A549 (cell line): ENCODE measurements around the gene RNF6. TPM values are rescaled to one million over a fixed set of nuclear protein-coding genes. Genes with fewer than 3 reads are reported as not detected.

Experiments
- ATAC-seq, 2 experiments: fragments of 200-7000 bp in 1 of 2; fragments of >200 bp in 1 of 2; cut with Nextera tagmentation in 1 of 2; cut with Tn5 transposase in 1 of 2; 3 replicates each; pipeline versions ENCODE4 v1.8.0 to v1.9.1; 2018 to 2020; ENCODE audit warnings: mild to moderate bottlenecking in 1 of 2, moderate library complexity in 1 of 2
- CTCF ChIA-PET: fragments of 300-600 bp; sonication (Branson Sonifier 250); formaldehyde crosslinking; extraction: SDS; loops from one replicate; lab custom pipeline; 2021; ENCODE audit warnings: antibody characterized with exemption, inconsistent platforms; lab: Yijun Ruan, JAX
- POLR2A ChIA-PET: fragments of 350-600 bp; formaldehyde crosslinking; extraction: SDS; loops from one replicate; lab custom pipeline; 2021; ENCODE audit warnings: antibody characterized with exemption, inconsistent platforms; lab: Yijun Ruan, JAX
- DNase-seq, 2 experiments: peaks; one replicate each; pipeline versions ENCODE4 v3.0.0 to v3.0.0-alpha.2; 2011 to 2016; ENCODE audit warnings: low read depth in 1 of 2, low spot score in 1 of 2
- FAIRE-seq: peaks from 2 replicates; lab custom pipeline; 2011; peaks lifted over from hg19 to GRCh38; lab: Jason Lieb, UNC
- H3K27ac ChIP-seq, 2 experiments: fragments of >200 bp; sonication (Bioruptor Twin); formaldehyde crosslinking; 3 replicates each; pipeline ENCODE4 v1.5.1; 2016 to 2017
- H3K4me1 ChIP-seq: fragments of >200 bp; sonication (Bioruptor Twin); formaldehyde crosslinking; 3 replicates; pipeline ENCODE4 v1.6.1; 2016
- H3K4me2 ChIP-seq: fragments of >200 bp; sonication (Bioruptor Twin); formaldehyde crosslinking; 3 replicates; pipeline ENCODE4 v1.6.1; 2016
- H3K4me3 ChIP-seq: fragments of >200 bp; sonication (Bioruptor Twin); formaldehyde crosslinking; 3 replicates; pipeline ENCODE4 v1.5.1; 2016
- H3K9me3 ChIP-seq: fragments of >200 bp; sonication (Bioruptor Twin); formaldehyde crosslinking; 3 replicates; pipeline ENCODE4 v1.6.1; 2016
- ATOH8 ChIP-seq: fragments of 250-450 bp; sonication (Bioruptor Pico); IDR thresholded peaks from 2 replicates; pipeline ENCODE4 v1.5.0; 2020; ENCODE audit warnings: low read depth, mild to moderate bottlenecking, moderate library complexity
- BCL3 ChIP-seq: fragments of >200 bp; sonication (Bioruptor Twin); formaldehyde crosslinking; IDR thresholded peaks from 3 replicates; pipeline ENCODE4 v1.6.1; 2016
- CBX2 ChIP-seq: fragments of 200-600 bp; sonication (generic); IDR thresholded peaks from 2 replicates; pipeline ENCODE4 v1.6.1; 2016; ENCODE audit warnings: low read depth, mild to moderate bottlenecking, borderline replicate concordance
- CBX8 ChIP-seq: fragments of 200-600 bp; sonication (generic); IDR thresholded peaks from 2 replicates; pipeline ENCODE4 v1.6.1; 2016
- CEBPB ChIP-seq, 2 experiments: fragments of >200 bp in 1 of 2; sonication (Bioruptor Twin) in 1 of 2; formaldehyde crosslinking in 1 of 2; IDR thresholded peaks; 2 replicates each; pipeline ENCODE4 v1.6.1; 2012 to 2016
- CHD2 ChIP-seq: fragments of 150-350 bp; IDR thresholded peaks from 2 replicates; pipeline ENCODE4 v1.6.1; 2014; ENCODE audit warnings: low read length; ENCODE audit not compliant: partially characterized antibody
- CTCF ChIP-seq: fragments of >200 bp; sonication (Bioruptor Twin); formaldehyde crosslinking; IDR thresholded peaks from 3 replicates; pipeline ENCODE4 v1.5.1; 2016
- EHF ChIP-seq: fragments of 250-450 bp; sonication (Bioruptor Pico); IDR thresholded peaks from 2 replicates; pipeline ENCODE4 v1.5.0; 2020; ENCODE audit warnings: mild to moderate bottlenecking
- EP300 ChIP-seq, 2 experiments: fragments of >200 bp; sonication (Bioruptor Twin); formaldehyde crosslinking; IDR thresholded peaks; 2 replicates in 1 of 2; 3 replicates in 1 of 2; pipeline ENCODE4 v1.6.1; 2016 to 2017
- ESRRA ChIP-seq: fragments of 150-350 bp; IDR thresholded peaks from 2 replicates; pipeline ENCODE4 v1.6.1; 2014; ENCODE audit warnings: mild to moderate bottlenecking, low read length, borderline replicate concordance
- FOSL2 ChIP-seq, 2 experiments: fragments of 450-650 bp in 1 of 2; fragments of >200 bp in 1 of 2; sonication (Bioruptor Twin) in 1 of 2; formaldehyde crosslinking; IDR thresholded peaks; 2 replicates each; pipeline versions ENCODE4 v1.5.0 to v1.6.1; 2016 to 2020; ENCODE audit warnings: mild to moderate bottlenecking in 1 of 2, moderate library complexity in 1 of 2
- FOXS1 ChIP-seq: fragments of 250-450 bp; sonication (Bioruptor Pico); IDR thresholded peaks from 2 replicates; pipeline ENCODE4 v1.5.0; 2020; ENCODE audit warnings: mild to moderate bottlenecking, moderate library complexity
- HDAC2 ChIP-seq: fragments of 200-600 bp; sonication (generic); IDR thresholded peaks from 2 replicates; pipeline ENCODE4 v1.6.1; 2016
- HEYL ChIP-seq: fragments of 250-450 bp; sonication (Bioruptor Pico); IDR thresholded peaks from 2 replicates; pipeline ENCODE4 v1.8.0; 2021; ENCODE audit warnings: mild to moderate bottlenecking, moderate library complexity
- HMGXB4 ChIP-seq: fragments of 250-450 bp; sonication (Bioruptor Pico); IDR thresholded peaks from 2 replicates; pipeline ENCODE4 v1.5.0; 2021; ENCODE audit warnings: mild to moderate bottlenecking, moderate library complexity, borderline replicate concordance
- HOXA7 ChIP-seq: fragments of 250-450 bp; sonication (Bioruptor Pico); IDR thresholded peaks from 2 replicates; pipeline ENCODE4 v1.5.0; 2020; ENCODE audit warnings: mild to moderate bottlenecking, moderate library complexity
- HOXB13 ChIP-seq: fragments of 250-450 bp; sonication (Bioruptor Pico); IDR thresholded peaks from 2 replicates; pipeline ENCODE4 v1.5.0; 2020; ENCODE audit warnings: low read depth, mild to moderate bottlenecking, moderate library complexity
- JUN ChIP-seq, 2 experiments: fragments of >200 bp; sonication (Bioruptor Twin); formaldehyde crosslinking; IDR thresholded peaks; 2 replicates in 1 of 2; 3 replicates in 1 of 2; pipeline ENCODE4 v1.6.1; 2016 to 2017
- KDM5A ChIP-seq: fragments of 200-600 bp; sonication (generic); IDR thresholded peaks from 2 replicates; pipeline ENCODE4 v1.6.1; 2016; ENCODE audit warnings: antibody characterized with exemption, mild to moderate bottlenecking
- MAFK ChIP-seq: fragments of 450-650 bp; IDR thresholded peaks from 2 replicates; pipeline ENCODE4 v1.6.1; 2014; ENCODE audit not compliant: partially characterized antibody
- MAX ChIP-seq: IDR thresholded peaks from 2 replicates; pipeline ENCODE4 v1.6.1; 2012
- MAZ ChIP-seq: fragments of 150-350 bp; IDR thresholded peaks from 2 replicates; pipeline ENCODE4 v1.6.1; 2014; ENCODE audit warnings: antibody characterized with exemption, low read depth, low read length, borderline replicate concordance
- MYC ChIP-seq: IDR thresholded peaks from 2 replicates; pipeline ENCODE4 v1.6.1; 2012; ENCODE audit warnings: mild to moderate bottlenecking, inconsistent platforms, low read length, improper control_type of control experiment, borderline replicate concordance
- NFE2L2 ChIP-seq: fragments of 150-350 bp; conservative IDR thresholded peaks from 2 replicates; pipeline ENCODE4 v1.6.1; 2014; ENCODE audit warnings: low read length
- NPAS2 ChIP-seq: fragments of 250-450 bp; sonication (Bioruptor Pico); IDR thresholded peaks from 2 replicates; pipeline ENCODE4 v1.8.0; 2022; ENCODE audit warnings: mild to moderate bottlenecking, moderate library complexity, borderline replicate concordance
- PBX3 ChIP-seq: IDR thresholded peaks from 2 replicates; pipeline ENCODE4 v1.6.1; 2012
- PHF8 ChIP-seq: fragments of 200-600 bp; sonication (generic); IDR thresholded peaks from 2 replicates; pipeline ENCODE4 v1.6.1; 2016; ENCODE audit warnings: low read depth, mild to moderate bottlenecking, antibody characterized with exemption, moderate library complexity, borderline replicate concordance
- POLR2A ChIP-seq: IDR thresholded peaks from 2 replicates; pipeline ENCODE4 v1.6.1; 2012; ENCODE audit warnings: mild to moderate bottlenecking, low read length
- POLR2AphosphoS2 ChIP-seq: conservative IDR thresholded peaks from 2 replicates; pipeline ENCODE4 v1.6.1; 2012; ENCODE audit warnings: low read length, improper control_type of control experiment, inconsistent platforms
- RARB ChIP-seq: fragments of 250-450 bp; sonication (Bioruptor Pico); IDR thresholded peaks from 2 replicates; pipeline ENCODE4 v1.8.0; 2021; ENCODE audit warnings: mild to moderate bottlenecking, moderate library complexity
- SREBF2 ChIP-seq: fragments of 450-650 bp; IDR thresholded peaks from 2 replicates; pipeline ENCODE4 v1.6.1; 2014; ENCODE audit warnings: mild to moderate bottlenecking, moderate library complexity
- ZC3H11A ChIP-seq: fragments of 450-650 bp; IDR thresholded peaks from 2 replicates; pipeline ENCODE4 v1.6.1; 2014; ENCODE audit warnings: antibody characterized with exemption, mild to moderate bottlenecking
- ZFP36 ChIP-seq: fragments of 450-650 bp; IDR thresholded peaks from 2 replicates; pipeline ENCODE4 v1.6.1; 2014; ENCODE audit warnings: borderline replicate concordance; ENCODE audit not compliant: partially characterized antibody
- ZSCAN20 ChIP-seq: fragments of 250-450 bp; sonication (Bioruptor Pico); IDR thresholded peaks from 2 replicates; pipeline ENCODE4 v1.8.0; 2022; ENCODE audit warnings: mild to moderate bottlenecking, moderate library complexity
- WGBS: methylation state at CpG from one replicate; pipeline ENCODE4 v1.1.6; 2017; ENCODE audit errors: missing lambda C conversion rate; 5-methylcytosine and 5-hydroxymethylcytosine counted together
- polyA minus RNA-seq: library from RNA; depleted of rRNA, polyadenylated mRNA; stranded (reverse); fragments of >200 nt; gene quantifications from 2 replicates; pipeline ENCODE4 v1.2.3, GENCODE V29; 2011; rRNA and poly(A)+ RNA removed
- polyA plus RNA-seq, 4 experiments: library from polyadenylated mRNA; depleted of rRNA in 3 of 4; stranded (reverse); fragments of >200 nt; fragmentation: RNase III in 1 of 4; extraction: RNeasy Plus Mini Kit Qiagen cat#74134 plus additional on column Dnase treatment in 1 of 4; gene quantifications; 2 replicates in 3 of 4; 3 replicates in 1 of 4; pipeline ENCODE4 v1.2.3, GENCODE V29; 2011 to 2017

RNF6 gene
- 43.0 and 55.3 TPM in 2 replicates for polyA plus RNA-seq (2011; rRNA removed)
- polyA plus RNA-seq (2012; cell fraction: cytosol; rRNA removed): 11.3 and 13.0 TPM in 2 replicates
- polyA plus RNA-seq (2012; cell fraction: nucleus; rRNA removed): 4.2 and 6.5 TPM in 2 replicates
- polyA plus RNA-seq (2017; fragmentation: RNase III; extraction: RNeasy Plus Mini Kit Qiagen cat#74134 plus additional on column Dnase treatment): 31.5 to 33.7 TPM (median 33.6 TPM) in 3 replicates
- 21.0 and 26.3 TPM in 2 replicates for polyA minus RNA-seq

- Histone ChIP-seq H3K4me2 (peak within 1 kb of the TSS; percentile 92), H3K4me1 (peaks cover 20% of the 10 kb centered on the region; the same call in 2 of the 3 replicates), H3K27ac (peak within 1 kb of the TSS; percentile 100), H3K9me3 (no peaks in the 10 kb centered on the region), H3K4me3 (peak within 1 kb of the TSS; percentile 98)
- DNase-seq (peak; percentile 94 to 97), ATAC-seq (peak; percentile 99), FAIRE-seq (no peak)
- POLR2A ChIA-PET: interaction anchor here (0.7 to 1.4 kb wide), 6 partner anchors 9 to 40 kb away, joined by 3 read pairs; no protein-coding TSS in a partner anchor
- CTCF ChIA-PET: no interaction called here
- WGBS: 0% methylated on average over 20 of the region's 67 CpGs
- TF ChIP-seq CHD2: no peak
- no peak for TF ChIP-seq RARB
- TF ChIP-seq MYC: peak; percentile 36
- TF ChIP-seq ZFP36: no peak
- TF ChIP-seq EP300 (IDR thresholded peaks at IDR 0.05): no peak
- no peak for TF ChIP-seq MAFK
- no peak for TF ChIP-seq HOXB13 (CRISPR knock-in tag)
- no peak for TF ChIP-seq FOSL2 (IDR thresholded peaks at IDR 0.05)
- no peak for TF ChIP-seq FOSL2 (CRISPR knock-in tag; IDR thresholded peaks at IDR 0.05)
- no peak for TF ChIP-seq ESRRA
- no peak for TF ChIP-seq CBX8
- peak; percentile 33; the same call in 1 of the 2 replicates for TF ChIP-seq HMGXB4 (CRISPR knock-in tag)
- no peak for TF ChIP-seq CEBPB (IDR thresholded peaks at IDR 0.05)
- TF ChIP-seq POLR2A: peak; percentile 43
- no peak for TF ChIP-seq HOXA7 (CRISPR knock-in tag)
- no peak for TF ChIP-seq NPAS2 (CRISPR knock-in tag)
- TF ChIP-seq EHF: no peak
- no peak for TF ChIP-seq POLR2AphosphoS2
- no peak; the same call in none of the 2 replicates for TF ChIP-seq KDM5A
- peak in 1 of 2 experiments; percentile 81; a peak in 2 of 5 replicates for TF ChIP-seq JUN (IDR thresholded peaks at IDR 0.05)
- TF ChIP-seq HDAC2: no peak
- 0 out of 2 replicates have a peak, but pooled peaks have one; percentile 44 for TF ChIP-seq ATOH8 (CRISPR knock-in tag)
- TF ChIP-seq FOXS1: no peak
- no peak for TF ChIP-seq CTCF
- TF ChIP-seq PBX3: peak; percentile 85; the same call in 1 of the 2 replicates
- TF ChIP-seq BCL3: peak; percentile 28; the same call in 1 of the 3 replicates
- TF ChIP-seq MAZ: no peak
- TF ChIP-seq ZSCAN20 (CRISPR knock-in tag): no peak
- peak; percentile 94 for TF ChIP-seq PHF8
- TF ChIP-seq HEYL (CRISPR knock-in tag): no peak
- TF ChIP-seq MAX: peak; percentile 79
- no peak for TF ChIP-seq ZC3H11A
- TF ChIP-seq NFE2L2: no peak
- TF ChIP-seq CBX2: no peak
- no peak for TF ChIP-seq SREBF2
Measured at GRCh38 chr13:26221721-26222519, at the start of gene RNF6. RNF6 (minus strand) TSS chr13:26222314; CDS start chr13:26219649, 2,665 bp downstream.
